HL-60 (cell line): ENCODE measurements around the gene ZNF277.

Experiments used
- CTCF ChIP-seq: IDR thresholded peaks from one replicate; pipeline ENCODE4 v1.5.1; 2011; ENCODE audit warnings: low read length, control low read depth, inconsistent platforms; ENCODE audit not compliant: insufficient read depth
- POLR2AphosphoS5 ChIP-seq: IDR thresholded peaks from 2 replicates; pipeline ENCODE4 v1.6.1; 2012; ENCODE audit warnings: low read depth
- SPI1 ChIP-seq: IDR thresholded peaks from 2 replicates; pipeline ENCODE4 v1.6.1; 2012; ENCODE audit warnings: low read depth, mild to moderate bottlenecking, borderline replicate concordance
- TF ChIP-seq, protein P1 (sequence below): IDR thresholded peaks from 2 replicates; pipeline ENCODE4 v1.6.1; 2012; ENCODE audit warnings: low read depth; ENCODE audit not compliant: insufficient replicate concordance

DNA sequence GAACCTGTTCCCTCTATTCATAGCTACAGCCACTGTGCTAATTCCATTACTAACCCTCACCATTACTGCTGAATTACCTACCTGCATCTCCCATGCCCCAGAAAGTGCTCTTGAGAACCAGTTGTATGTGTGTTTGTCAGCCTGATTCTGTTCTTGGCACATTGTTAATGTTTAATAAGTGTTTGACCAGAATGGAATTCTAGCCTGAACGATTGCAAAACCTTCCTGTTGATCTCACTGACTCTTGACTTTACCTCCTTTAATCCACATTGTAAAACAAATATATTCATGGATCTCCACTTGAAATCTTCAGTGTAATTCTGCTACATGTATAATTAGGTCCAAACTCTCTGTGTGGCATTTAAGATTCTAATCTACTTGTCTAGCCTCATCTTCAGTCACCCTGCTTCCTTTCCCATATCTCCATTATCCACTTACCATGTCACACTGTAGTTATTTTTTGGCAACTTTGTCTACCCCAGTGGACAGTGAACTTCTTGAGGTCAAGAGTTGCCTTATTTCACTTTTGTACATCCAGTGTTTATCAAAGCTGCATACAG lies 4.9 kb downstream of the ZNF277 start:
- TF ChIP-seq POLR2AphosphoS5, result no peak
- TF ChIP-seq CTCF, result no peak
- TF ChIP-seq, protein P1, sequence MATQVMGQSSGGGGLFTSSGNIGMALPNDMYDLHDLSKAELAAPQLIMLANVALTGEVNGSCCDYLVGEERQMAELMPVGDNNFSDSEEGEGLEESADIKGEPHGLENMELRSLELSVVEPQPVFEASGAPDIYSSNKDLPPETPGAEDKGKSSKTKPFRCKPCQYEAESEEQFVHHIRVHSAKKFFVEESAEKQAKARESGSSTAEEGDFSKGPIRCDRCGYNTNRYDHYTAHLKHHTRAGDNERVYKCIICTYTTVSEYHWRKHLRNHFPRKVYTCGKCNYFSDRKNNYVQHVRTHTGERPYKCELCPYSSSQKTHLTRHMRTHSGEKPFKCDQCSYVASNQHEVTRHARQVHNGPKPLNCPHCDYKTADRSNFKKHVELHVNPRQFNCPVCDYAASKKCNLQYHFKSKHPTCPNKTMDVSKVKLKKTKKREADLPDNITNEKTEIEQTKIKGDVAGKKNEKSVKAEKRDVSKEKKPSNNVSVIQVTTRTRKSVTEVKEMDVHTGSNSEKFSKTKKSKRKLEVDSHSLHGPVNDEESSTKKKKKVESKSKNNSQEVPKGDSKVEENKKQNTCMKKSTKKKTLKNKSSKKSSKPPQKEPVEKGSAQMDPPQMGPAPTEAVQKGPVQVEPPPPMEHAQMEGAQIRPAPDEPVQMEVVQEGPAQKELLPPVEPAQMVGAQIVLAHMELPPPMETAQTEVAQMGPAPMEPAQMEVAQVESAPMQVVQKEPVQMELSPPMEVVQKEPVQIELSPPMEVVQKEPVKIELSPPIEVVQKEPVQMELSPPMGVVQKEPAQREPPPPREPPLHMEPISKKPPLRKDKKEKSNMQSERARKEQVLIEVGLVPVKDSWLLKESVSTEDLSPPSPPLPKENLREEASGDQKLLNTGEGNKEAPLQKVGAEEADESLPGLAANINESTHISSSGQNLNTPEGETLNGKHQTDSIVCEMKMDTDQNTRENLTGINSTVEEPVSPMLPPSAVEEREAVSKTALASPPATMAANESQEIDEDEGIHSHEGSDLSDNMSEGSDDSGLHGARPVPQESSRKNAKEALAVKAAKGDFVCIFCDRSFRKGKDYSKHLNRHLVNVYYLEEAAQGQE, result no peak
- no peak for TF ChIP-seq SPI1
